Kasumi-1 (cell line): ENCODE results near the gene PPP1R15A.
"Not testable (repeated sequence)": the region's sequence is repeated elsewhere in the genome, so short reads cannot be mapped to it uniquely, and the experiment has no call there.

Experiments
- DNase-seq, 2 experiments: peaks; one replicate each; lab custom pipeline; 2025; lab: John Stamatoyannopoulos, UW

The PPP1R15A gene

DNA sequence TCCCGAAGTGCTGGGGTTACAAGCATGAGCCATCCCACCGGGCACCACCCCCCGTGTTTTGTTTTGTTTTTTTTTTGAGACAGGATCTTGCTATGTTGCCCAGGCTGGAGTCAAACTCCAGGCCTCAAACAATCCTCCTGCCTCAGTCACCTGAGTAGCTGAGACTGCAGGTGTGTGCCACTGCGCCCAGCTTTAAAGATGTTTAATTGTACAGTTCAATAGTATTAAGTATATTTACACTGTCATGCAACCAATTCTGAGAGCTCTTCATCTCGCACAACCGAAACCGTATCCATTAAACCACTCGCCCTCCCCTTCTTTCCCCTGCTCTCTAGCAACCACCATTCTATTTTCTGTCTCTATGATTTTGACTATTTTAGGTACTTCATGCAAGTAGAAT lies 43.5 kb downstream of the PPP1R15A start:
- no peak for DNase-seq

DNA sequence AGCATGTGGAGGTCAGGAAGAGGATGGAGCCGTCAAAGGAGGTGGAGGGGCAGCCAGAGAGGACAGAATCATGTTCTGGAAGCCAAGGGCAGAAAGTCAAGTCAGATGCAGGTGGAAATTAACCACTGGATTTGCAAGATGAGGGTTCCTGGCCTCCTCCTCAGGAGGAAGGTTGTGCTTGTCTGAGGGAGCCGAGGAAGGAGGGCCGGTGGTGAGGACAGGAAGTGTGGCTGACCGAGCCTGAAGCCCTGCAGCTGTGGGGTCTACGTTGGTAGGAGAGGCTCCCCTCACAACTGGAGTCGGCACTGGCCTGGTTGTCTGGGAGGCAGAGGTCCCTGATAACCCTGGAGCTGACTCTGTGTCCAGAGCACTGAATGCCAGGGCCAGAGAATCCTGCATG lies 45.9 kb downstream of the PPP1R15A start:
- DNase-seq = no peak

DNA sequence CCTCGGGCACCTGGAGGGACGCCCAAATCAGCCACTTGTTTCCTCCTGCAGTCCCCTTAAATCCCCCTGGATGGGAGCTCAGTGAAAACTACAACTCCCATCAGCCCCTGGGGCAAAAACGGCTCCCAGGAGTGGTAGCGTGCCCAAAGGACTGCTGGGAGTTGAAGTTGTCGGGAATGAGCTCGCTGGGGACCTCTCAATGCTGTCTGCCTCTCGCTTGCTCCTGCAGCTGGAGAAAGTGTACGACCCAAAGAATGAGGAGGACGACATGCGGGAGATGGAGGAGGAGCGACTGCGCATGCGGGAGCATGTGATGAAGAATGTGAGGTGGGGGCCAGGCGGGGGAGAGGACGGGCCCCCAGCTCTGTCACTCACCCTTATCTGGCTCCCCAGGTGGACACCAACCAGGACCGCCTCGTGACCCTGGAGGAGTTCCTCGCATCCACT lies 46.6 kb downstream of the PPP1R15A start:
- peak; percentile 36 to 37 for DNase-seq

DNA sequence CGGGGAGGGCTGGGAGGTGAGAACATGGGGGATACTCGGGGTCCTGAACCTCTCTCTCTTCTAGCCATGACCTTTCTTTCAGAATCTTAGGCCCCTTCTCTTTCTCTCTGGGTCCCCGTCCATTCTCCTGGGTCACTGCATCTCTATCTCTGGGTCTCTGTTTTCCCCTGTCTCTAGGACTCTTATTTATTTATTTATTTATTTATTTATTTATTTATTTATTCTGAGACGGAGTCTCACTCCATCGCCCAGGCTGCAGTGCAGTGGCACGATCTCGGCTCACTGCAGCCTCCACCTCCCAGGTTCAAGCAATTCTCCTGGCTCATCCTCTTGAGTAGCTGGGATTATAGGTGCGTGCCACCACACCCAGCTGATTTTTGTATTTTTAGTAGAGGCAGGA lies 47.0 kb downstream of the PPP1R15A start:
- not testable (repeated sequence) for DNase-seq

DNA sequence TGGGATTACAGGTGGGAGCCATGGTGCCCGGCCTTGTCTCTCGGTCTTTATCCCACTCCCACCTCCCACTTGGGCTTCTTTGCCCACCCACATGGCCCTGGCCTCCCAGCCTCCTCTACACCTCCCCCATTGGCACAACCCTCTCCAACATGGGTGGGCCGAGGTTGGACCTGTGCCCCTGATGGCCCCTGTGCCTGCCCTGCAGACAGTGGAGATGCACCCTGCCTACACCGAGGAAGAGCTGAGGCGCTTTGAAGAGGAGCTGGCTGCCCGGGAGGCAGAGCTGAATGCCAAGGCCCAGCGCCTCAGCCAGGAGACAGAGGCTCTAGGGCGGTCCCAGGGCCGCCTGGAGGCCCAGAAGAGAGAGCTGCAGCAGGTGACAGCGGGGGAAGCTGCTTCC lies 48.7 kb downstream of the PPP1R15A start:
- DNase-seq = no peak

DNA sequence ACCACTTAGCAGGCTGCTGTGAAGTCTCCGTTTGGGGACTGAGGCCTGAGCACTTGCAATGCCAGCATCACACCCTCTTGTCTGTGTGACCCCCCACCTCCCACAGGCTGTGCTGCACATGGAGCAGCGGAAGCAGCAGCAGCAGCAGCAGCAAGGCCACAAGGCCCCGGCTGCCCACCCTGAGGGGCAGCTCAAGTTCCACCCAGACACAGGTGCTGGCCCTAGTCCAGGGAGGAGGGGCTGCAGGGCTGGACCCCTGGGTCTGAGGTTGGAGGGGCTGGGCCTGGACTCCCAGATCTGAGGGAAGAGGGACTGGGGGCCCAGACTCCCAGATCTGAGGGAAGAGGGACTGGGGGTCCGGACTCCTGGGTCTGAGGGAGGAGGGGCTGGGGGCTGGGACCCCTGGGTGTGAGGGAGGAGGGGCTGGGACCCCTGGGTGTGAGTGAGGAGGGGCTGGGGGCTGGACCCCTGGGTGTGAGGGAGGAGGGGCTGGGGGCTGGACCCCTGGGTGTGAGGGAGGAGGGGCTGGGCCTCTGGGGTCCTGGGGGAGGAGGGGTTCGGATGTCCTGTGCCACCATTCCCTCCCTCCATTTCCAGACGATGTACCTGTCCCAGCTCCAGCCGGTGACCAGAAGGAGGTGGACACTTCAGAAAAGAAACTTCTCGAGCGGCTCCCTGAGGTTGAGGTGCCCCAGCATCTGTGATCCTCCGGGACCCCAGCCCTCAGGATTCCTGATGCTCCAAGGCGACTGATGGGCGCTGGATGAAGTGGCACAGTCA lies 49.7 kb downstream of the PPP1R15A start:
- no peak for DNase-seq

DNA sequence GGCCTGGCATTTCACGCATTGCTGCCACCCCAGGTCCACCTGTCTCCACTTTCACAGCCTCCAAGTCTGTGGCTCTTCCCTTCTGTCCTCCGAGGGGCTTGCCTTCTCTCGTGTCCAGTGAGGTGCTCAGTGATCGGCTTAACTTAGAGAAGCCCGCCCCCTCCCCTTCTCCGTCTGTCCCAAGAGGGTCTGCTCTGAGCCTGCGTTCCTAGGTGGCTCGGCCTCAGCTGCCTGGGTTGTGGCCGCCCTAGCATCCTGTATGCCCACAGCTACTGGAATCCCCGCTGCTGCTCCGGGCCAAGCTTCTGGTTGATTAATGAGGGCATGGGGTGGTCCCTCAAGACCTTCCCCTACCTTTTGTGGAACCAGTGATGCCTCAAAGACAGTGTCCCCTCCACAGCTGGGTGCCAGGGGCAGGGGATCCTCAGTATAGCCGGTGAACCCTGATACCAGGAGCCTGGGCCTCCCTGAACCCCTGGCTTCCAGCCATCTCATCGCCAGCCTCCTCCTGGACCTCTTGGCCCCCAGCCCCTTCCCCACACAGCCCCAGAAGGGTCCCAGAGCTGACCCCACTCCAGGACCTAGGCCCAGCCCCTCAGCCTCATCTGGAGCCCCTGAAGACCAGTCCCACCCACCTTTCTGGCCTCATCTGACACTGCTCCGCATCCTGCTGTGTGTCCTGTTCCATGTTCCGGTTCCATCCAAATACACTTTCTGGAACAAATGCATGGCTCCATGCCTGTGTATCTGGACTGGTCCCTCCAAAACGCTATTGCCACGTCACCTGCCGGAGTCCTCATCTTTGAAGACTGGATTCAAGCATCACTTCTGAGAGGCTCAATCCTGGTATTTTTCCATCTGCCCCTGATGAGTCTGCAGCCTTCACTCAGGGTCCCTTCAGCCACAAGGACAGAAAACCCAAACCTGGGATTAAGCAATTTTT lies 50.6 kb downstream of the PPP1R15A start:
- no peak for DNase-seq

DNA sequence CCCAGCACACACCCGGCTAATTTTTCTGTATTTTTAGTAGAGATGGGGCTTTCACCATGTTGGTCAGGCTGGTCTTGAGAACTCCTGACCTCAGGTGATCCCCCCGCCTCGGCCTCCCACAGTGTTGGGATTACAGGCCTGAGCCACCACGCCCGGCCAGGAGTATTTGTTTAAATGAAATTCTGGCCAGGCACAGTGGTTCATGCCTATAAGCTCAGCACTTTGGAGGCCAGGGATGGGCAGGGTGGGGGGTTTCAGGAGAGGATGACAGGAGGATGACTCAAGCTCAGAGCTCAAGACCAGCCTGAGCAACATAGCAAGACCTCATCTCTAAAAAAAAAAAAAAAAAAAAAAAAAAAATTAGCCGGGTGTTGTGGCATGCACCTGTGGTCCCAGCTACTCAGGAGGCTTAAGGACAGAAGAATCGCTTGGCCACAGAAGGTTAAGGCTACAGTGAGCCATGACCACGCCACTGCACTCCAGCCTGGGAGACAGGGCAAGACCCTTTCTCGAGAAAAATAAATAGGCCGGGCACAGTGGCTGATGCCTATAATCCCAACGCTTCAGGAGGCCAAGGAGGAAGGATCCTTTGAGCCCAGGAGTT lies 53.1 kb downstream of the PPP1R15A start:
- no peak for DNase-seq
